Fibroblast of pulmonary artery (primary cell): Measurements from ENCODE around the gene FAM24A.

Source experiments
- DNase-seq: peaks from one replicate; pipeline ENCODE4 v3.0.0-alpha.2; 2010; ENCODE audit warnings: low read depth
- H3K4me3 ChIP-seq: replicated peaks from 2 replicates; pipeline ENCODE4 v1.5.1; 2011; ENCODE audit warnings: low read depth, mild to moderate bottlenecking, control low read depth, low read length, moderate library complexity
- TF ChIP-seq, protein P1 (sequence below): IDR thresholded peaks from 2 replicates; pipeline ENCODE4 v1.5.1; 2011; ENCODE audit warnings: mild to moderate bottlenecking, control low read depth, low read length, inconsistent platforms; ENCODE audit errors: missing control alignments

The FAM24A gene

DNA sequence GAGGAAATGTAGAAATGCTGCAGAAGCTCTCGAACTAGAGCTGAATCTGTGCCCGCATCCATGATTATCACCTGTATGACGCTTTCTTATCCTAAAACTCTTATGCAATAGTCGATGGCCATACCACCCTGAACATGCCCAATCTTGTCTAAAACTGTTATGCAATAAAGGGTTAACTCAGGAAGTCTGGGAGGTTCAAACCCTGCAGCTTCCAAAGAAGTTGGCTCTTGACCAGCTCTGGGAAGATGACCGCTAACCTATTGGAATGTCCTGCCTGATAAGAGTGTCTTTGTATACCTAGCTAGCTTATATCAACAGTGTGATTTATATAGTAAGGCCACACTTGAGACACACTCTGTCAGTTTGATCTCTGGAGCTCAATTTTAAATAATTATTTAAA is 47.1 kb downstream of the FAM24A start:
- peak; percentile 21 for DNase-seq
- H3K4me3 ChIP-seq = no peak overlapping the region
- TF ChIP-seq, protein P1, sequence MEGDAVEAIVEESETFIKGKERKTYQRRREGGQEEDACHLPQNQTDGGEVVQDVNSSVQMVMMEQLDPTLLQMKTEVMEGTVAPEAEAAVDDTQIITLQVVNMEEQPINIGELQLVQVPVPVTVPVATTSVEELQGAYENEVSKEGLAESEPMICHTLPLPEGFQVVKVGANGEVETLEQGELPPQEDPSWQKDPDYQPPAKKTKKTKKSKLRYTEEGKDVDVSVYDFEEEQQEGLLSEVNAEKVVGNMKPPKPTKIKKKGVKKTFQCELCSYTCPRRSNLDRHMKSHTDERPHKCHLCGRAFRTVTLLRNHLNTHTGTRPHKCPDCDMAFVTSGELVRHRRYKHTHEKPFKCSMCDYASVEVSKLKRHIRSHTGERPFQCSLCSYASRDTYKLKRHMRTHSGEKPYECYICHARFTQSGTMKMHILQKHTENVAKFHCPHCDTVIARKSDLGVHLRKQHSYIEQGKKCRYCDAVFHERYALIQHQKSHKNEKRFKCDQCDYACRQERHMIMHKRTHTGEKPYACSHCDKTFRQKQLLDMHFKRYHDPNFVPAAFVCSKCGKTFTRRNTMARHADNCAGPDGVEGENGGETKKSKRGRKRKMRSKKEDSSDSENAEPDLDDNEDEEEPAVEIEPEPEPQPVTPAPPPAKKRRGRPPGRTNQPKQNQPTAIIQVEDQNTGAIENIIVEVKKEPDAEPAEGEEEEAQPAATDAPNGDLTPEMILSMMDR = no peak

DNA sequence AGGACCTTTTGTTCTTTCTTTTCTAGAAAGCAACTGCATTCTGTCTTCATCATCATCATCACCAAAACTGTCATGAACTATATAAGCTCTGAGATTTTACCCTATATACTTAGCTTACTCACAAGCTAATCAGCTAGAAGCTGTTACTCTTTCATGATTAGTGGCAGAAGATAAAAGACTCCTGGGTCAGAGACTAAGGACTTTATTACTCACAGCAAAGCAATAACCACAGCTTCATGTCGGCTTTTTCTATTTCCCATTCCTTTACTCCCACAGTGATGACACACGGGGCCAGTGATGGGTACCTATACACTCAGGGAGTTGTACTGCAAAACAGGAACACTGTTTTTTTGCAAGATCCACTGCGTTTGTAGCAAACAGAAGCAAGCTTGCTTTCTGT is 52.0 kb downstream of the FAM24A start:
- H3K4me3 ChIP-seq = no peak overlapping the region
- TF ChIP-seq, protein P1 = no peak
- no peak for DNase-seq
